Heart left ventricle (tissue), 13 donors: ENCODE measurements around the gene ARPC1B.

Experiments used
- CTCF ChIP-seq, 12 donors: fragments of 200-600 bp; sonication (generic) in 4 of 12; IDR thresholded peaks; one replicate each; pipeline versions ENCODE4 v1.5.0 to v1.8.0; 2018 to 2022; ENCODE audit warnings: antibody characterized with exemption in 12 of 12, mild to moderate bottlenecking in 5 of 12
- POLR2A ChIP-seq, 2 donors: fragments of 450-650 bp; IDR thresholded peaks; one replicate each; pipeline ENCODE4 v1.6.1; 2017; ENCODE audit warnings: antibody characterized with exemption in 2 of 2, mild to moderate bottlenecking in 2 of 2, moderate library complexity in 2 of 2
- donor health status: ischemic (EF 13 %, LVEDD 7.1; RV severe dilation, severe dysfunction).
- donor health status: DM: no; HTN: yes; CAD: no.
- donor health status: DM: no; HTN: no; CAD: no.
- donor health status: ischemic (EF 25% LVEDD 6.9; RV normal size, moderate dysfunction).
- donor health status: ischemic (EF 25% LVEDD 5.7; RV mildly dilated, moderate dysfunction).
- donor health status: ischemic (EF 35%, LVEDD 5.7; RV mildly dilated, moderate dysfunction).
- donor health status: nonischemic (EF 11% LVEDD 7.7; RV severe dilation, severe dysfunction).
- donor health status: DM: yes; HTN: yes; CAD: no.
- donor health status: PGD.
- donor health status: ischemic (EF 29% LVEDD 5.4; RV normal size, mild dysfunction).
- donor health status: nonischemic (EF 23%, LVEDD 6.1; RV moderate dilation, normal function).

DNA sequence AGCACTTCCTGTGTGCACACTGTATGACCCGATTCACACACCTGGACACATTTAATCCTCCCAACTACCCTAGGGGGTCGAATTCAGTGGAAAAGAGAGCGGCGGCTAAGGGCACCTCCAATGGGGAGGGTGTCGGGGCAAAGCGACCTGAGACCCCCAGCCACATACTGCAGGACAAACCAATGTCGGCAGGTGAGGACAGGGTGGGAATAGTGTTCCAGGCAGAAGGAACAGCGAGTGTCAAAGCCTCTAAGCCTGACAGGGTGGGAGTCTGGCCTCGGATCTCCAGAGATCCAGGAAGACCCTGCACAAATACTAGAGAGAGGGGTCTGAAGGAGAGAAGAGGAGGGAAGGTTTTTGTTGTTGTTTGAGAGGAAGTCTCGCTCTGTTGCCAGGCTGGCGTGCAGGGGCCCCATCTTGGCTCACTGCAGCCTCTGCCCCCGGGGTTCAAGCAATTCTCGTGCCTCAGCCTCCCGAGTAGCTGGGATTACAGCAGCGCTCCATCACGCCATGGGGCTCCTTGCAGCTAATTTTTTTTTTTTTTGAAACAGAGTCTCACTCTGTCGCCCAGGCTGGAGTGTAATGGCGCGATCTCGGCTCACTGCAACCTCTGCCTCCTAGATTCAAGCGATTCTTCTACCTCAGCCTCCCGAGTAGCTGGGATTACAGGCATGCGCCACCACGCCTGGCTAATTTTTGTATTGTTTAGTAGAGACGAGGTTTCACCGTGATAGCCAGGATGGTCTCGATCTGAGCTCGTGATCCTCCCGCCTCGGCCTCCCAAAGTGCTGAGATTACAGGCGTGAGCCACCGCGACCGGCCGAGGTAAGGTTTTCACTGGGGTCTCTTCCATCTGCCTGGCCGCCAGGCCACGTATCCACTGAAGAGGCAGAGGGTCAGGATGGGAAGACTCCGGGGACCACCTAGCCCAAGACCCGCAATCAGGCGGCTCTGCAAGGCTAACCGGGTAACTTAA lies 1.2 kb upstream of the ARPC1B start:
- TF ChIP-seq CTCF (IDR thresholded peaks at IDR 0.05) (no peak), POLR2A (IDR thresholded peaks at IDR 0.05) (no peak)
